ENCODE data around the gene GRAMD2B.

- TF ChIP-seq, protein P1, sequence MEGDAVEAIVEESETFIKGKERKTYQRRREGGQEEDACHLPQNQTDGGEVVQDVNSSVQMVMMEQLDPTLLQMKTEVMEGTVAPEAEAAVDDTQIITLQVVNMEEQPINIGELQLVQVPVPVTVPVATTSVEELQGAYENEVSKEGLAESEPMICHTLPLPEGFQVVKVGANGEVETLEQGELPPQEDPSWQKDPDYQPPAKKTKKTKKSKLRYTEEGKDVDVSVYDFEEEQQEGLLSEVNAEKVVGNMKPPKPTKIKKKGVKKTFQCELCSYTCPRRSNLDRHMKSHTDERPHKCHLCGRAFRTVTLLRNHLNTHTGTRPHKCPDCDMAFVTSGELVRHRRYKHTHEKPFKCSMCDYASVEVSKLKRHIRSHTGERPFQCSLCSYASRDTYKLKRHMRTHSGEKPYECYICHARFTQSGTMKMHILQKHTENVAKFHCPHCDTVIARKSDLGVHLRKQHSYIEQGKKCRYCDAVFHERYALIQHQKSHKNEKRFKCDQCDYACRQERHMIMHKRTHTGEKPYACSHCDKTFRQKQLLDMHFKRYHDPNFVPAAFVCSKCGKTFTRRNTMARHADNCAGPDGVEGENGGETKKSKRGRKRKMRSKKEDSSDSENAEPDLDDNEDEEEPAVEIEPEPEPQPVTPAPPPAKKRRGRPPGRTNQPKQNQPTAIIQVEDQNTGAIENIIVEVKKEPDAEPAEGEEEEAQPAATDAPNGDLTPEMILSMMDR (IDR thresholded peaks at IDR 0.05), result no peak
- no peak for TF ChIP-seq SIN3A (IDR thresholded peaks at IDR 0.05; ENCODE audit: borderline replicate concordance, insufficient read depth, low read depth, low read length)
- no peak for TF ChIP-seq TCF7L2 (IDR thresholded peaks at IDR 0.05; ENCODE audit: low read depth, low read length)
These were observed 104.7 kb downstream of the GRAMD2B start for GRCh38 chr5:126527892-126528291.
